ENCODE results near the gene SKIC2. TPM values are rescaled to one million over a fixed set of nuclear protein-coding genes. Genes with fewer than 3 reads are reported as not detected.
"Not testable (repeated sequence)": the region's sequence is repeated elsewhere in the genome, so short reads cannot be mapped to it uniquely, and the experiment has no call there.

The SKIC2 gene
- total and polyA plus RNA-seq, 2 experiments from 2014 or later: 46.9 to 54.9 TPM

DNA sequence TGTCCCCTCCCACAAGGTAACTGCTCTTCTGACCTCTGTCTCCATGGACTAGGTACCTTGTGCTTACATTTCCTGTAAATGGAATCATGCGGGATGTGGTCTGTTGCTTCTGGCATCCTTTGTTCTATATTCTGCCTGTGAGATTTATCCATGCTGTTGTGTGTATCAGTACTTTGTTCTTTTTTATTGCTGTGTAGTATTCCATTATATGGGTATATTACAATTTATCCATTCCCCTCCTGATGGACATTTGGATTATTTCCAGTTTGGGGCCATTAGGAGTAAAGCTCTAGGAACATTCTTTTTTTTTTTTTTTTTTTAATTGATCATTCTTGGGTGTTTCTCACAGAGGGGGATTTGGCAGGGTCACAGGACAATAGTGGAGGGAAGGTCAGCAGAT lies 28.0 kb upstream of the SKIC2 start:
- Histone ChIP-seq H3K9me3 (ENCODE audit: low read depth) (no peaks in the 10 kb centered on the region), H3K4me1 (ENCODE audit: insufficient read depth) (no peaks in the 10 kb centered on the region), H3K4me2 (ENCODE audit: unreplicated experiment) (no peak overlapping the region), H2AFZ (no peak overlapping the region), H3K27me3 (replicated peaks; ENCODE audit: insufficient read depth) (no peaks in the 10 kb centered on the region), H3K9ac (no peak overlapping the region), H3K4me3 (no peak overlapping the region), H3K27ac (no peak overlapping the region), H3K36me3 (ENCODE audit: low read depth) (no peaks in the 10 kb centered on the region), H3F3A (ENCODE audit: insufficient read depth) (no peaks in the 10 kb centered on the region), H4K20me1 (ENCODE audit: insufficient read depth) (no peaks in the 10 kb centered on the region), H3K9me2 (ENCODE audit: insufficient read depth) (no peaks in the 10 kb centered on the region), H3K79me2 (ENCODE audit: insufficient read depth) (no peaks in the 10 kb centered on the region)
- in situ Hi-C loops (cut with MboI): no loop called here
- DNase-seq: no peak
- no peak for TF ChIP-seq EZH2 (IDR thresholded peaks at IDR 0.05; ENCODE audit: insufficient read depth, poor library complexity, severe bottlenecking)
- no peak for TF ChIP-seq EZH2phosphoT487 (IDR thresholded peaks at IDR 0.05; ENCODE audit: insufficient read depth, low read depth)
- whole genome bisulfite sequencing, 2 experiments (ENCODE audit: low coverage in 1 of 2, low lambda C conversion rate in 2 of 2, missing lambda C conversion rate in 2 of 2): 91 to 96% methylated on average over 1 of the region's 1 CpG

DNA sequence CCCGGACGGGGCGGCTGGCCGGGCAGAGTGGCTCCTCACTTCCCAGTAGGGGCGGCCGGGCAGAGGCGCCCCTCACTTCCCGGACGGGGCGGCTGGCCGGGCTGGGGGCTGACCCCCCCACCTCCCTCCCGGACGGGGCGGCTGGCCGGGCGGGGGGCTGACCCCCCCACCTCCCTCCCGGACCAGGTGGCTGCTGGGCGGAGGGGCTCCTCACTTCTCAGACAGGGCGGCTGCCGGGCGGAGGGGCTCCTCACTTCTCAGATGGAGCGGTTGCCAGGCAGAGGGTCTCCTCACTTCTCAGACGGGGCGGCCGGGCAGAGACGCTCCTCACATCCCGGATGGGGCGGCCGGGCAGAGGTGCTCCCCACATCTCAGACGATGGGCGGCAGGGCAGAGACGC lies 26.8 kb upstream of the SKIC2 start:
- in situ Hi-C loops (cut with MboI): not testable (repeated sequence)
- WGBS, 2 experiments (ENCODE audit: low coverage in 1 of 2, low lambda C conversion rate in 2 of 2, missing lambda C conversion rate in 2 of 2): 88% methylated on average over 26 of the region's 32 CpGs; no CpG with 5 or more reads in 1 of the 2 experiments

DNA sequence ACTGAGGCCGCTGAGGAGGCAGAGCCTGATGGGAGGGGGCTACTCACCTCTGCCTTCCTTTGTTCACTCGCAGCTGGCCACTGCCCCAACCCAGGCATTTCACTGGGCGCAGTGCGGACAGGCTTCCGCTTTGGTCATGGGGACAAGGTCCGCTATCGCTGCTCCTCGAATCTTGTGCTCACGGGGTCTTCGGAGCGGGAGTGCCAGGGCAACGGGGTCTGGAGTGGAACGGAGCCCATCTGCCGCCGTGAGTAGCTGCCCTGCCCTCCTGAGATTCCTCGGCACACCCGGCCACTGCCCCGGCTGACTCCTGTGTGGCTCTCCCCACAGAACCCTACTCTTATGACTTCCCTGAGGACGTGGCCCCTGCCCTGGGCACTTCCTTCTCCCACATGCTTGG lies 25.4 kb upstream of the SKIC2 start:
- Histone ChIP-seq H3F3A (ENCODE audit: insufficient read depth) (no peaks in the 10 kb centered on the region), H3K27me3 (replicated peaks; ENCODE audit: insufficient read depth) (no peaks in the 10 kb centered on the region), H2AFZ (no peak overlapping the region), H3K36me3 (ENCODE audit: low read depth) (no peaks in the 10 kb centered on the region), H3K79me2 (ENCODE audit: insufficient read depth) (no peaks in the 10 kb centered on the region), H3K4me2 (ENCODE audit: unreplicated experiment) (no peak overlapping the region), H3K4me3 (no peak overlapping the region), H3K4me1 (ENCODE audit: insufficient read depth) (no peaks in the 10 kb centered on the region), H4K20me1 (ENCODE audit: insufficient read depth) (no peaks in the 10 kb centered on the region), H3K9me3 (ENCODE audit: low read depth) (no peaks in the 10 kb centered on the region), H3K27ac (no peak overlapping the region), H3K9ac (no peak overlapping the region), H3K9me2 (ENCODE audit: insufficient read depth) (no peaks in the 10 kb centered on the region)
- DNase-seq: no peak
- in situ Hi-C loops (cut with MboI): no loop called here
- TF ChIP-seq EZH2 (IDR thresholded peaks at IDR 0.05; ENCODE audit: insufficient read depth, poor library complexity, severe bottlenecking) (no peak), EZH2phosphoT487 (IDR thresholded peaks at IDR 0.05; ENCODE audit: insufficient read depth, low read depth) (no peak)
- 84 to 87% methylated on average over 19 of the region's 19 CpGs for WGBS, 2 experiments (ENCODE audit: low coverage in 1 of 2, low lambda C conversion rate in 2 of 2, missing lambda C conversion rate in 2 of 2)

More for the DNA sequence above, 26.8 kb upstream of the SKIC2 start:
- not testable (repeated sequence) for H3K4me3 ChIP-seq; H3K36me3 ChIP-seq (ENCODE audit: low read depth); H3K4me1 ChIP-seq (ENCODE audit: insufficient read depth); H4K20me1 ChIP-seq (ENCODE audit: insufficient read depth); H3K27ac ChIP-seq; H3K9me2 ChIP-seq (ENCODE audit: insufficient read depth); H2AFZ ChIP-seq; H3K79me2 ChIP-seq (ENCODE audit: insufficient read depth); H3K9me3 ChIP-seq (ENCODE audit: low read depth); H3K27me3 ChIP-seq (replicated peaks; ENCODE audit: insufficient read depth); H3K4me2 ChIP-seq (ENCODE audit: unreplicated experiment); DNase-seq; H3F3A ChIP-seq (ENCODE audit: insufficient read depth); H3K9ac ChIP-seq

DNA sequence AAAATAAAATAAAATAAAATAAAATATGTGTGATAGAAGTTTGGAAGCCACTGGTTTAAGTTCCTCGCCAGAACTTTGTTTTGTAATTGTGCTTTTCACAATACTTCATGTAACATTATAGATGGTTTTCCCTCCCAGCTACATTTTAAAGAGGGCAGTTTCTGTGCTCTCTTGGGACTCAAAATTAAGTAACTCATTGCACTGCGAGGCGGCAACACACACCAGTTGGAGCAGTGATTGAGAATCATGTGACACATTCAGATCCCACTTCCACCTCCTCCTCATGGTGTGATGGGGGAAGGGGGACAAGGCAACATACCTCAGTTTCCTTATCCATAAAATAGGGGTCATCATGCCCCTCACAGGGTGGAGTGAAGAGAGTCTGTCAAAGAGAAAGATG lies 24.0 kb upstream of the SKIC2 start:
- Histone ChIP-seq H3K9me2 (ENCODE audit: insufficient read depth) (no peaks in the 10 kb centered on the region), H3F3A (ENCODE audit: insufficient read depth) (no peaks in the 10 kb centered on the region), H3K4me1 (ENCODE audit: insufficient read depth) (no peaks in the 10 kb centered on the region), H3K9ac (no peak overlapping the region), H2AFZ (no peak overlapping the region), H3K27ac (no peak overlapping the region), H3K27me3 (replicated peaks; ENCODE audit: insufficient read depth) (no peaks in the 10 kb centered on the region), H3K9me3 (ENCODE audit: low read depth) (no peaks in the 10 kb centered on the region), H3K36me3 (ENCODE audit: low read depth) (no peaks in the 10 kb centered on the region), H4K20me1 (ENCODE audit: insufficient read depth) (no peaks in the 10 kb centered on the region), H3K79me2 (ENCODE audit: insufficient read depth) (no peaks in the 10 kb centered on the region), H3K4me3 (no peak overlapping the region), H3K4me2 (ENCODE audit: unreplicated experiment) (no peak overlapping the region)
- DNase-seq: no peak
- no peak for TF ChIP-seq EZH2phosphoT487 (IDR thresholded peaks at IDR 0.05; ENCODE audit: insufficient read depth, low read depth)
- no peak for TF ChIP-seq EZH2 (IDR thresholded peaks at IDR 0.05; ENCODE audit: insufficient read depth, poor library complexity, severe bottlenecking)
- in situ Hi-C loops (cut with MboI): no loop called here
- WGBS, 2 experiments (ENCODE audit: low coverage in 1 of 2, low lambda C conversion rate in 2 of 2, missing lambda C conversion rate in 2 of 2): 85 to 89% methylated on average over 3 of the region's 3 CpGs

DNA sequence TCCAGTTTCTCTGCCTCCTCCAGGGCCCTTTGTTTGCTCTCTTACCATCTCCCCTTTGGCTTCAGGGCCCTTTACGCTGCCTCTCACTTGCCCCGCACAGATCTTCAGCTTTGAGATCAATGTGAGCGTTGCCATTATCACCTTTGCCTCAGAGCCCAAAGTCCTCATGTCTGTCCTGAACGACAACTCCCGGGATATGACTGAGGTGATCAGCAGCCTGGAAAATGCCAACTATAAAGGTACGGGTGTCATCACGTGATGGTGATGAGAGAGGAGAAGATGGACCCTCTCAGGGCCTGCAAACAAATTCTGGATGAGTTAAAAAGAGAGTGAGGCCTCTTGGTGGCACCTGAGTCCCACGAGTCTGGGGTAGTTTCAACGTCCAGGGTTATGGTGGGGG lies 23.2 kb upstream of the SKIC2 start:
- no peaks in the 10 kb centered on the region for H3K79me2 ChIP-seq (ENCODE audit: insufficient read depth)
- H4K20me1 ChIP-seq (ENCODE audit: insufficient read depth): no peaks in the 10 kb centered on the region
- no peaks in the 10 kb centered on the region for H3K27me3 ChIP-seq (replicated peaks; ENCODE audit: insufficient read depth)
- in situ Hi-C loops (cut with MboI): no loop called here
- no peak for DNase-seq
- no peak overlapping the region for H3K27ac ChIP-seq
- TF ChIP-seq EZH2 (IDR thresholded peaks at IDR 0.05; ENCODE audit: insufficient read depth, poor library complexity, severe bottlenecking) (no peak), EZH2phosphoT487 (IDR thresholded peaks at IDR 0.05; ENCODE audit: insufficient read depth, low read depth) (no peak)
- H3K4me3 ChIP-seq: no peak overlapping the region
- no peaks in the 10 kb centered on the region for H3K9me2 ChIP-seq (ENCODE audit: insufficient read depth)
- no peak overlapping the region for H3K9ac ChIP-seq
- H3F3A ChIP-seq (ENCODE audit: insufficient read depth): no peaks in the 10 kb centered on the region
- 77 to 79% methylated on average over 9 of the region's 9 CpGs for WGBS, 2 experiments (ENCODE audit: low coverage in 1 of 2, low lambda C conversion rate in 2 of 2, missing lambda C conversion rate in 2 of 2)
- H2AFZ ChIP-seq: no peak overlapping the region
- no peaks in the 10 kb centered on the region for H3K36me3 ChIP-seq (ENCODE audit: low read depth)
- H3K4me1 ChIP-seq (ENCODE audit: insufficient read depth): no peaks in the 10 kb centered on the region
- no peak overlapping the region for H3K4me2 ChIP-seq (ENCODE audit: unreplicated experiment)
- H3K9me3 ChIP-seq (ENCODE audit: low read depth): no peaks in the 10 kb centered on the region

All from GM23248 (cell line).